HL-60 (cell line): ENCODE measurements around the gene SMAD5.

Source experiments
- DNase-seq, 2 experiments: peaks; one replicate each; pipeline ENCODE4 v3.0.0-alpha.2; 2010 to 2020; ENCODE audit warnings: low read depth in 1 of 2, low spot score in 1 of 2
- H3K27ac ChIP-seq: fragments of 250-450 bp; sonication (Bioruptor Pico); replicated peaks from 2 replicates; pipeline ENCODE4 v1.5.1; 2020; ENCODE audit warnings: mild to moderate bottlenecking, moderate library complexity
- H3K27me3 ChIP-seq: fragments of 250-450 bp; sonication (Bioruptor Pico); 2 replicates; pipeline ENCODE4 v1.5.1; 2021; ENCODE audit warnings: mild to moderate bottlenecking, moderate library complexity; ENCODE audit not compliant: insufficient read depth, poor library complexity, severe bottlenecking
- H3K4me3 ChIP-seq: replicated peaks from 2 replicates; pipeline ENCODE4 v1.5.1; 2011; ENCODE audit warnings: mild to moderate bottlenecking, control low read depth, low read length; ENCODE audit not compliant: insufficient read depth
- GABPA ChIP-seq: IDR thresholded peaks from 2 replicates; pipeline ENCODE4 v1.6.1; 2012; ENCODE audit warnings: low read depth
- POLR2AphosphoS5 ChIP-seq: IDR thresholded peaks from 2 replicates; pipeline ENCODE4 v1.6.1; 2012; ENCODE audit warnings: low read depth
- SPI1 ChIP-seq: IDR thresholded peaks from 2 replicates; pipeline ENCODE4 v1.6.1; 2012; ENCODE audit warnings: low read depth, mild to moderate bottlenecking, borderline replicate concordance
- TF ChIP-seq, protein P1 (sequence below): IDR thresholded peaks from 2 replicates; pipeline ENCODE4 v1.6.1; 2012; ENCODE audit warnings: low read depth; ENCODE audit not compliant: insufficient replicate concordance
- TF ChIP-seq, protein P2 (sequence below): IDR thresholded peaks from one replicate; pipeline ENCODE4 v1.5.1; 2011; ENCODE audit warnings: low read length, control low read depth, inconsistent platforms; ENCODE audit not compliant: insufficient read depth

SMAD5 gene

DNA sequence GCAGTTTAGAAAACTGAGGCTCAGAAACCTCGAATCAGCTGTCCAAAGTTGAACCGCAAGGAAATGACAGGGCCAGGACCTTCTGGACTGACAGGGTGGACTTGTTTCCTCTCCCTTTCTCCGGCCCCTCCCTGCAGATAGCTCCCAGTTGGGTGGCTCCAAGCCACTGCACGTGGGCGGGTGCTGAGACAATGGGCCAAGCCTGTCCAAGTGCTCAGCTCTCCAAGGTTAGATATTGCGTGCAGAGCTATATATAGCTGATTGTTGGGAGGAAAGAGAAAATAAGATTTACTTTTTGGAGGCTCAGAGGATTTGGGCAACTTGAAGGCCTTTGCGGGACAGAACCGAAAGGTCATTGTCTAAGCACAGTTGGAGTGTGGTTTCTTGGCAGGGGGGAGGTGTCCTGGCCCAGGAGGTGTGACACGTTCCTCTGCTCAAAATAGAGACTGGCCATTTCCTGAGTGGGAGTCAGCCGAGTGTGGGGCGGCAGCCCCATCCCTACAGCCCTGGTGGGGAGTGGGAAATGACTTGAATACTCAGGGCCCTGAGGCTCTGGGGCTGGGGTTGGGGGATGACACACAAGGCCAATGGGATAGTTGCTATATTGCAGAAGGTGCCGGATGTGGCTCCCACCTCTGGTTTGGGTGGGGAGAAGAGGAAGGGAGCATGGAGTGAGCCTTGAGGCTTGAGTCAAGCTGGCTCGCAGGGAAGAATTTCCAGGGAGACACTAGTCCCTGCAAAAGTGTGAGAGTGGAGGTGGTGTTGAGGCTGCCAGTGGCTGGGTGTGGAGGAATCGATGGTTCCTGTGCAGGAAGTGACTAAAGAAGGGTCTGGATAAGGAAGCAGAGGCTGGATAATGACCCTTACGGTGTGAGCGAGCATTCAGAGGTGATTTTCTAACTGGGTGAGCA is 44.4 kb upstream of the SMAD5 start:
- Histone ChIP-seq H3K4me3 (no peak overlapping the region), H3K27me3 (no peaks in the 10 kb centered on the region), H3K27ac (no peak overlapping the region)
- TF ChIP-seq, protein P1, sequence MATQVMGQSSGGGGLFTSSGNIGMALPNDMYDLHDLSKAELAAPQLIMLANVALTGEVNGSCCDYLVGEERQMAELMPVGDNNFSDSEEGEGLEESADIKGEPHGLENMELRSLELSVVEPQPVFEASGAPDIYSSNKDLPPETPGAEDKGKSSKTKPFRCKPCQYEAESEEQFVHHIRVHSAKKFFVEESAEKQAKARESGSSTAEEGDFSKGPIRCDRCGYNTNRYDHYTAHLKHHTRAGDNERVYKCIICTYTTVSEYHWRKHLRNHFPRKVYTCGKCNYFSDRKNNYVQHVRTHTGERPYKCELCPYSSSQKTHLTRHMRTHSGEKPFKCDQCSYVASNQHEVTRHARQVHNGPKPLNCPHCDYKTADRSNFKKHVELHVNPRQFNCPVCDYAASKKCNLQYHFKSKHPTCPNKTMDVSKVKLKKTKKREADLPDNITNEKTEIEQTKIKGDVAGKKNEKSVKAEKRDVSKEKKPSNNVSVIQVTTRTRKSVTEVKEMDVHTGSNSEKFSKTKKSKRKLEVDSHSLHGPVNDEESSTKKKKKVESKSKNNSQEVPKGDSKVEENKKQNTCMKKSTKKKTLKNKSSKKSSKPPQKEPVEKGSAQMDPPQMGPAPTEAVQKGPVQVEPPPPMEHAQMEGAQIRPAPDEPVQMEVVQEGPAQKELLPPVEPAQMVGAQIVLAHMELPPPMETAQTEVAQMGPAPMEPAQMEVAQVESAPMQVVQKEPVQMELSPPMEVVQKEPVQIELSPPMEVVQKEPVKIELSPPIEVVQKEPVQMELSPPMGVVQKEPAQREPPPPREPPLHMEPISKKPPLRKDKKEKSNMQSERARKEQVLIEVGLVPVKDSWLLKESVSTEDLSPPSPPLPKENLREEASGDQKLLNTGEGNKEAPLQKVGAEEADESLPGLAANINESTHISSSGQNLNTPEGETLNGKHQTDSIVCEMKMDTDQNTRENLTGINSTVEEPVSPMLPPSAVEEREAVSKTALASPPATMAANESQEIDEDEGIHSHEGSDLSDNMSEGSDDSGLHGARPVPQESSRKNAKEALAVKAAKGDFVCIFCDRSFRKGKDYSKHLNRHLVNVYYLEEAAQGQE: no peak
- no peak for TF ChIP-seq SPI1
- TF ChIP-seq, protein P2, sequence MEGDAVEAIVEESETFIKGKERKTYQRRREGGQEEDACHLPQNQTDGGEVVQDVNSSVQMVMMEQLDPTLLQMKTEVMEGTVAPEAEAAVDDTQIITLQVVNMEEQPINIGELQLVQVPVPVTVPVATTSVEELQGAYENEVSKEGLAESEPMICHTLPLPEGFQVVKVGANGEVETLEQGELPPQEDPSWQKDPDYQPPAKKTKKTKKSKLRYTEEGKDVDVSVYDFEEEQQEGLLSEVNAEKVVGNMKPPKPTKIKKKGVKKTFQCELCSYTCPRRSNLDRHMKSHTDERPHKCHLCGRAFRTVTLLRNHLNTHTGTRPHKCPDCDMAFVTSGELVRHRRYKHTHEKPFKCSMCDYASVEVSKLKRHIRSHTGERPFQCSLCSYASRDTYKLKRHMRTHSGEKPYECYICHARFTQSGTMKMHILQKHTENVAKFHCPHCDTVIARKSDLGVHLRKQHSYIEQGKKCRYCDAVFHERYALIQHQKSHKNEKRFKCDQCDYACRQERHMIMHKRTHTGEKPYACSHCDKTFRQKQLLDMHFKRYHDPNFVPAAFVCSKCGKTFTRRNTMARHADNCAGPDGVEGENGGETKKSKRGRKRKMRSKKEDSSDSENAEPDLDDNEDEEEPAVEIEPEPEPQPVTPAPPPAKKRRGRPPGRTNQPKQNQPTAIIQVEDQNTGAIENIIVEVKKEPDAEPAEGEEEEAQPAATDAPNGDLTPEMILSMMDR: no peak
- TF ChIP-seq GABPA: no peak
- TF ChIP-seq POLR2AphosphoS5: no peak
- DNase-seq: no peak

DNA sequence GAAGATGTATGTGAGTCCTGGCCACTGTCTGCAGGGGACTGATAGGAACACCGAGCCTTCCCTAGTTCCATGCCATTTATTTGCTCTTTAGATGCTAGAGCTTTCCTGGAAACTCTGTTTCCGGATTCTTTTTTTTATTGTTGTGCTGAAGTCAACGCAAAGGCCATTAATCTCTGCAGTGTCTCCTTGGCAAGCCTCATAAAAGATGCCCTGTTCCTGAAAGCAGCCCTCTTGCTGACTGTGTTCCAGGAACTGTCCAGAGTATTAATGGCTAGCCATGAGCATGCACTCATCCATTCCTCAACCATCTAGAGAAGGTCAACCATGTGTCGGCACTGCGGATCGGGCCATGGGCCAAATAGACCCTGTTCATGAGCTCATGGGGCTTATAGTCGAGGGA is 42.9 kb upstream of the SMAD5 start:
- H3K4me3 ChIP-seq: no peak overlapping the region

DNA sequence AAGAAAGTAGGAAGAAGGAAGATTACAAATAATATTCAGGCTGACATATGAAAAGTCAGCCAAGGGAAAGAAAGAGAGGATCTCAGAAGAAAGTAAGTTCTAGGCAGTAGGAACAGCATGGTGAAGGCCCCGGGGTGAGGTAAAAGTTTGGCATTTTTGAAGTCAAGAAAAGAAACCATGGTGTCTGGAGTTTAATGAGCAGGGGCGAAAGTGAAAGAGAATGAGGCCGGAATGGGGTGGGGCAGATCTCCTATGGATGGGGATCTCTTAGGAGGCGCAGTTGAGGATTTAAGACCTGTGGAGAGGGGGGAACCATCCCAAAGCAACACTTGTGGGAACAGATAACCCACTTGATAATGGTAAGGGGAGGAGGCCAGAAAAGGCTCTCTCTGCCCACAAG is 42.3 kb upstream of the SMAD5 start:
- TF ChIP-seq POLR2AphosphoS5: no peak
- TF ChIP-seq, protein P1: no peak
- TF ChIP-seq, protein P2: no peak
- TF ChIP-seq SPI1: no peak
- no peak for TF ChIP-seq GABPA
- H3K4me3 ChIP-seq: no peak overlapping the region
- H3K27me3 ChIP-seq: no peaks in the 10 kb centered on the region
- no peak for DNase-seq
- no peak overlapping the region for H3K27ac ChIP-seq

More for the DNA sequence above, 42.9 kb upstream of the SMAD5 start:
- no peak for DNase-seq
- H3K27ac ChIP-seq: no peak overlapping the region
- H3K27me3 ChIP-seq: no peaks in the 10 kb centered on the region
- TF ChIP-seq GABPA (no peak), POLR2AphosphoS5 (no peak), SPI1 (no peak)

DNA sequence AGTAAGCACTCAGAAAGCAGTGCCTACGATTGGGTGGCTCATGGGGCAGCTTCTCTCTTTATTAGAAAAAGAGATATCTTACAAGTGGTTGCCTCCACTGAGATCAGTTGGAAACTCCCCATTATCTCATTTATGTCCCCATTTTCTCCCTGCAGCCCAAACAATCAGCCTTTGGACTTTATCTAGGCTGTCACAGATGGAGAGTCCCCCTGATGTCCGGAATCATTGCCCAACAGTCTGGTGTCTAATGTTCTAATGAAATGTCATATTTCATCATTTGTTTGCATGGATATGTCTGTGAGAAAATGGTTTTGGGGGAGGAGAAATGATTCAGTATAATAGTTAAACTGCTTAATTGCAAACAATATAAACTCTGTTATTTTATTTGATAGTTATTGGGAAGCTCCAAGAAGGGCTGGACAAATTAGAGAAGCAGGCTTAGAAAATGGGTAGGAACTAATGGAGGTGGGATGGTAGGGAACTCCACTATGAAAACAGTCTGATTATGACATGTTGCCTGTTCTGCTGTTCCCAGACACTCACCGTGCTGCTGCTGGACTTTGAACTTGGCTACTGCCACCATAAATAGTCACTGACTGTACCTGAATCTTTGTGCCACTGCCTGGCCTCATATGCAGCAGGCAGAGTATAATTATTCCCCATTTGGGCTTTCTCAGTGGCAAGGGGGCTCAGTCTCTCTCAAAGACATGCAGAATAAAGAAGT is 38.3 kb upstream of the SMAD5 start:
- TF ChIP-seq, protein P1: no peak
- TF ChIP-seq GABPA (no peak), POLR2AphosphoS5 (no peak), SPI1 (no peak)
- TF ChIP-seq, protein P2: no peak
- no peaks in the 10 kb centered on the region for H3K27me3 ChIP-seq
- H3K27ac ChIP-seq: no peak overlapping the region
- H3K4me3 ChIP-seq: no peak overlapping the region
- DNase-seq: no peak
